Measurements from ENCODE around the gene CCDC190.
"Not testable (repeated sequence)": the region's sequence is repeated elsewhere in the genome, so short reads cannot be mapped to it uniquely, and the experiment has no call there.

Gene CCDC190

GRCh38 chr1:162832470-162832869 lies 28.5 kb downstream of the CCDC190 start:
- no peak for DNase-seq (ENCODE audit: low spot score)

GRCh38 chr1:162829268-162829667 lies 31.7 kb downstream of the CCDC190 start:
- DNase-seq (ENCODE audit: low spot score) = no peak

GRCh38 chr1:162823771-162824525 lies 37.0 kb downstream of the CCDC190 start:
- no peak for DNase-seq (ENCODE audit: low spot score)

- DNase-seq (ENCODE audit: low spot score) = no peak
Measured at GRCh38 chr1:162823231-162823630, 37.7 kb downstream of the CCDC190 start.

- DNase-seq (ENCODE audit: low spot score) = no peak
Measured at GRCh38 chr1:162822391-162823200, 38.4 kb downstream of the CCDC190 start.

- DNase-seq (ENCODE audit: low spot score) = not testable (repeated sequence)
Measured at GRCh38 chr1:162818666-162819065, 42.3 kb downstream of the CCDC190 start.

GRCh38 chr1:162818136-162818535 lies 42.8 kb downstream of the CCDC190 start:
- DNase-seq (ENCODE audit: low spot score) = not testable (repeated sequence)

- not testable (repeated sequence) for DNase-seq (ENCODE audit: low spot score)
Measured at GRCh38 chr1:162812357-162812756, 48.6 kb downstream of the CCDC190 start.

- not testable (repeated sequence) for DNase-seq (ENCODE audit: low spot score)
Measured at GRCh38 chr1:162807503-162807902, 53.5 kb downstream of the CCDC190 start.
